ENCODE results near the gene PARL. TPM values are rescaled to one million over a fixed set of nuclear protein-coding genes. Genes with fewer than 3 reads are reported as not detected.

PARL gene
- total and polyA plus RNA-seq, 2 of the 13 experiments (the other 11 are each of a cell fraction or from before 2014, with no cell fraction given), result 46.3 to 58.6 TPM

DNA sequence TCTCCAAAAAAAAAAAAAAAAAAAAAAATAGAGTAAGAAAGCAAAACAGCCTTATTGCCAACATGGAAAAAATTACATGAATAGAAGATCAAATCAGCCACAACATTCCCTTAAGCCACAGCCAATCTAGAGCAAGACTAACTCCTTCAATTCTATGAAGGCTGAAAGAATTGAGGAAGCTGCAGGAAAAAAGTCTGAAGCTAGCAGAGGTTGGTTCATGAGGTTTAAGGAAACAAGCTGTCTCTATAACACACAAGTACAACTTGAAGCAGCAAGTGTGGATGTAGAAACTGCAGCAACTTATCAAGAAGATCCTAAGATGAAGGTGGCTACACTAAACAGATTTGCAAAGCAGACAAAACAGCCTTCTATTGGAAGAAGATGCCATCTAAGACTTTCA is 9.3 kb downstream of the PARL start:
- H3K9me3 ChIP-seq (ENCODE audit: low read length), result no peaks in the 10 kb centered on the region
- DNase-seq (ENCODE audit: low spot score), result no peak
- no peak for ATAC-seq
- no peak overlapping the region for H3K9ac ChIP-seq (ENCODE audit: insufficient read depth, low read depth, low read length)
- ChIA-PET POLR2A (no interaction called here), CTCF (ENCODE audit: low intra/inter-chr PET ratio, low total read pairs) (no interaction called here)
- H3K36me3 ChIP-seq (replicated peaks in 1 of 2; ENCODE audit: control insufficient read depth in 1 of 2, insufficient read depth in 2 of 2, low read length in 2 of 2), result peaks cover 4 to 13% of the 10 kb centered on the region in 2 experiments; a peak in 4 of 5 replicates
- no peak for FAIRE-seq
- in situ Hi-C loops (cut with HindIII; ENCODE audit: extremely low pct_ligation_motif_present, low pct_unique_long_range_greater_than_20kb) (loop anchor here (25.0 kb wide), 1 partner anchor 262 kb away; the partner anchor contains the start of gene EIF2B5), intact Hi-C loops (cut with micrococcal nuclease; ENCODE audit: unreplicated experiment) (no loop called here)
- H3K4me2 ChIP-seq (ENCODE audit: low read depth, low read length), result no peak overlapping the region
- H2AFZ ChIP-seq (ENCODE audit: low read length), result no peak overlapping the region
- H3K4me3 ChIP-seq (replicated peaks in 1 of 3; ENCODE audit: insufficient read depth in 1 of 3, low read depth in 2 of 3, low read length in 3 of 3), result no peak overlapping the region
- TF ChIP-seq CEBPB (IDR thresholded peaks at IDR 0.05; ENCODE audit: borderline replicate concordance, low read depth, low read length), result no peak
- TF ChIP-seq ZNF225 (CRISPR knock-in tag; IDR thresholded peaks at IDR 0.05), result no peak
- TF ChIP-seq SALL2 (CRISPR knock-in tag; IDR thresholded peaks at IDR 0.05), result no peak
- TF ChIP-seq ZNF234 (CRISPR knock-in tag; conservative IDR thresholded peaks at IDR 0.05), result no peak
- TF ChIP-seq ZNF747 (CRISPR knock-in tag; IDR thresholded peaks at IDR 0.05; ENCODE audit: borderline replicate concordance), result no peak
- TF ChIP-seq JDP2 (CRISPR knock-in tag; IDR thresholded peaks at IDR 0.05; ENCODE audit: borderline replicate concordance), result no peak
- no peak for TF ChIP-seq TAF1 (CRISPR knock-in tag; IDR thresholded peaks at IDR 0.05)
- no peak for TF ChIP-seq ZNF567 (CRISPR knock-in tag; IDR thresholded peaks at IDR 0.05; ENCODE audit: borderline replicate concordance)
- TF ChIP-seq, protein P1, sequence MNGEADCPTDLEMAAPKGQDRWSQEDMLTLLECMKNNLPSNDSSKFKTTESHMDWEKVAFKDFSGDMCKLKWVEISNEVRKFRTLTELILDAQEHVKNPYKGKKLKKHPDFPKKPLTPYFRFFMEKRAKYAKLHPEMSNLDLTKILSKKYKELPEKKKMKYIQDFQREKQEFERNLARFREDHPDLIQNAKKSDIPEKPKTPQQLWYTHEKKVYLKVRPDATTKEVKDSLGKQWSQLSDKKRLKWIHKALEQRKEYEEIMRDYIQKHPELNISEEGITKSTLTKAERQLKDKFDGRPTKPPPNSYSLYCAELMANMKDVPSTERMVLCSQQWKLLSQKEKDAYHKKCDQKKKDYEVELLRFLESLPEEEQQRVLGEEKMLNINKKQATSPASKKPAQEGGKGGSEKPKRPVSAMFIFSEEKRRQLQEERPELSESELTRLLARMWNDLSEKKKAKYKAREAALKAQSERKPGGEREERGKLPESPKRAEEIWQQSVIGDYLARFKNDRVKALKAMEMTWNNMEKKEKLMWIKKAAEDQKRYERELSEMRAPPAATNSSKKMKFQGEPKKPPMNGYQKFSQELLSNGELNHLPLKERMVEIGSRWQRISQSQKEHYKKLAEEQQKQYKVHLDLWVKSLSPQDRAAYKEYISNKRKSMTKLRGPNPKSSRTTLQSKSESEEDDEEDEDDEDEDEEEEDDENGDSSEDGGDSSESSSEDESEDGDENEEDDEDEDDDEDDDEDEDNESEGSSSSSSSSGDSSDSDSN (CRISPR knock-in tag; IDR thresholded peaks at IDR 0.05), result no peak
- TF ChIP-seq CBX2 (IDR thresholded peaks at IDR 0.05; ENCODE audit: low read depth, low read length), result no peak
- no peak for TF ChIP-seq CBX2 (CRISPR knock-in tag; IDR thresholded peaks at IDR 0.05; ENCODE audit: low read depth)
- no peak for TF ChIP-seq ZNF33A (CRISPR knock-in tag; IDR thresholded peaks at IDR 0.05; ENCODE audit: borderline replicate concordance)
- no TSS peak for BruUV-seq (replicated peaks)
- peaks cover 80% of the 10 kb centered on the region for H3K79me2 ChIP-seq (ENCODE audit: insufficient read depth, low read length)
- no peak overlapping the region for H3K27ac ChIP-seq (ENCODE audit: extremely low read length, insufficient read depth, low read length)
- peaks cover 23% of the 10 kb centered on the region; the same call in 1 of the 2 replicates for H4K20me1 ChIP-seq (ENCODE audit: insufficient read depth, low read length)
- H3K27me3 ChIP-seq (ENCODE audit: control insufficient read depth in 1 of 2, insufficient read depth in 2 of 2, low read length in 2 of 2), result no peaks in the 10 kb centered on the region
- H3K4me1 ChIP-seq (ENCODE audit: insufficient read depth, low read length), result peaks cover 23% of the 10 kb centered on the region

Data from HepG2 (cell line).